Right ventricle myocardium inferior (tissue), 1 donor: Measurements from ENCODE around the gene MSMO1. TPM values are rescaled to one million over a fixed set of nuclear protein-coding genes. Genes with fewer than 3 reads are reported as not detected.
"Not testable (repeated sequence)": the region's sequence is repeated elsewhere in the genome, so short reads cannot be mapped to it uniquely, and the experiment has no call there.

ENCODE experiments used
- ATAC-seq: fragments of 200-7000 bp; cut with Tn5 transposase; one replicate; pipeline ENCODE4 v1.9.1; 2020; ENCODE audit warnings: mild to moderate bottlenecking, moderate library complexity
- DNase-seq: peaks from one replicate; pipeline ENCODE4 v3.0.0; 2021; ENCODE audit errors: missing footprints
- intact Hi-C: fragments of 100-400 bp; cut with DNase I; formaldehyde crosslinking; loops from one replicate; pipeline ENCODE4 v1.11.0; 2022
- total RNA-seq: library from RNA; stranded (reverse); fragmentation: NEBNext Ultra II Directional; extraction: Animal tissue kit (Norgen Biotek cat#: 25700); gene quantifications from one replicate; pipeline ENCODE4 v1.2.1, GENCODE V29; 2021
- donor health status: DM: no; HTN: yes; CAD: no; lungs with severe emphysema.

Gene MSMO1
- total RNA-seq, 1 donor from 2014 or later, result 8.5 TPM

GRCh38 chr4:165319030-165319429, 8.4 kb upstream of the MSMO1 start:
- intact Hi-C loops, result no loop called here
- no peak for ATAC-seq

DNA sequence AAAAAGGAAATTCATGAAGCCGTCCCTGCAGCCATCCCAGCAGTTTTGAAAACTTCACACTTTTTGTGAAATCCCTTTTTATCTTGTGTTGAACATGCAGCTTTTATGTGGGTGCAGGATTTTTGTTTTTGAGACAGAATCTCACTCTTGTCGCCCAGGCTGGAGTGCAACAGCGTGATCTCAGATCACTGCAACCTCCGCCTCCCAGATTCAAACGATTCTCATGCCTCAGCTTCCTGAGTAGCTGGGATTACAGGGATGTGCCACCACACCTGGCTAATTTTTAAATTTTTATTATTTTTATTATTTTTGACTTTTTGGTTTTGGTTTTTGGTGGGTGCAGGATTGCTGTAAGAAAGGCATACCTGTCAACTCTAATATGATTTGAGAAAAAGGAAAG, 8.0 kb upstream of the MSMO1 start:
- DNase-seq (no peak), ATAC-seq (no peak)
- intact Hi-C loops, result no loop called here

More at GRCh38 chr4:165319030-165319429, 8.4 kb upstream of the MSMO1 start:
- no peak for DNase-seq

- intact Hi-C loops, result no loop called here
- no peak for DNase-seq
- no peak for ATAC-seq
These were observed 3.1 kb upstream of the MSMO1 start for GRCh38 chr4:165324236-165324917.

DNA sequence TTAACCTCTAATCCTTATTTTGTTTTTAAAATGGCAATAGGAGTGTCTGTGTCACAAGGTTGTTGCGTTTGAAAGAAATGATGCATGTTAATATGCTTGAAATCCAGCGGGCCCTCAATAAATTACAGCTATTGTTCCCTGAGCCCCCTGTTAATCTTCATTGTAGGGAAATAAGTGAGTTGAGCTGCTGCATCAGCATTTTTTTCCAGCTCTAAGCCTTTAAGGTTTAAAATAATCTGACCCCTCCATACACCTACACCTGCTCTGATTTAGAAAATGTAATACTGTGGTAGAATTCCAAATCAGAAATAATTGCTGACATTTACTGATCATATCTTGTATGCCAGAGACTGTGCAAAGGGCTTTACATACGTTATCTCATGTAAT, 2.6 kb upstream of the MSMO1 start:
- ATAC-seq, result no peak
- intact Hi-C loops, result no loop called here
- DNase-seq, result no peak

GRCh38 chr4:165325732-165326512, 1.5 kb upstream of the MSMO1 start:
- DNase-seq, result no peak
- intact Hi-C loops, result loop anchor here (2.0 kb wide), 2 partner anchors 119 to 213 kb away; partner anchors contain the start of genes KLHL2 and TMEM192
- no peak for ATAC-seq

- ATAC-seq, result no peak
- no peak for DNase-seq
- intact Hi-C loops, result loop anchor here (2.0 kb wide), 2 partner anchors 120 to 214 kb away; partner anchors contain the start of genes KLHL2 and TMEM192
These were observed 648 bp upstream of the MSMO1 start for GRCh38 chr4:165326831-165327210.

DNA sequence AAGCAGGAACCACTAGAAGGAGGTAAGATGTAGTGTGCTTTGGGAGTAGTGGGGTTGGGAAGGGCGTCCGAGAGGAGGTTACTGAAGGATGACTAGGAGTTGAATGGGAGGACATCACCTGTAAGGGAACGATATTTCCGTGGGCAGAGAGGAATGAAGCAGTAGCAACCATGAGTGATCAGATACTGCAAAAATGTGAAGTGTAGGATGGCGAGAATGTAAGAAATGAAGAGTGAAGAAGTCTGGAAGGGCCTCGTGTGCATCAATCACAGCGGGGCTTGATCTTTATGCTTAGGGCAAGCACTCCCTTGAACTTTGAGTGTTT, 594 bp downstream of the MSMO1 start:
- intact Hi-C loops, result no loop called here
- ATAC-seq, result no peak
- no peak for DNase-seq

- intact Hi-C loops, result no loop called here
- no peak for ATAC-seq
- no peak for DNase-seq
These were observed 1.2 kb downstream of the MSMO1 start for GRCh38 chr4:165328708-165329107.

GRCh38 chr4:165330071-165330470, 2.6 kb downstream of the MSMO1 start:
- intact Hi-C loops, result no loop called here
- DNase-seq (no peak), ATAC-seq (no peak)

GRCh38 chr4:165330666-165331065, 3.2 kb downstream of the MSMO1 start:
- intact Hi-C loops, result no loop called here
- no peak for DNase-seq

GRCh38 chr4:165331359-165331758, 3.9 kb downstream of the MSMO1 start:
- DNase-seq (no peak), ATAC-seq (no peak)
- intact Hi-C loops, result no loop called here

More at GRCh38 chr4:165330666-165331065, 3.2 kb downstream of the MSMO1 start:
- ATAC-seq, result no peak

- intact Hi-C loops, result no loop called here
- no peak for ATAC-seq
- DNase-seq, result no peak
These were observed 4.4 kb downstream of the MSMO1 start for GRCh38 chr4:165331823-165332222.

- no peak for ATAC-seq
- intact Hi-C loops, result no loop called here
- DNase-seq, result no peak
These were observed 5.0 kb downstream of the MSMO1 start for GRCh38 chr4:165332502-165332901.

GRCh38 chr4:165335163-165335703, 7.8 kb downstream of the MSMO1 start:
- no peak for DNase-seq
- intact Hi-C loops, result no loop called here
- ATAC-seq, result no peak

GRCh38 chr4:165336743-165337142, 9.3 kb downstream of the MSMO1 start:
- intact Hi-C loops, result no loop called here
- DNase-seq, result no peak
- no peak for ATAC-seq

DNA sequence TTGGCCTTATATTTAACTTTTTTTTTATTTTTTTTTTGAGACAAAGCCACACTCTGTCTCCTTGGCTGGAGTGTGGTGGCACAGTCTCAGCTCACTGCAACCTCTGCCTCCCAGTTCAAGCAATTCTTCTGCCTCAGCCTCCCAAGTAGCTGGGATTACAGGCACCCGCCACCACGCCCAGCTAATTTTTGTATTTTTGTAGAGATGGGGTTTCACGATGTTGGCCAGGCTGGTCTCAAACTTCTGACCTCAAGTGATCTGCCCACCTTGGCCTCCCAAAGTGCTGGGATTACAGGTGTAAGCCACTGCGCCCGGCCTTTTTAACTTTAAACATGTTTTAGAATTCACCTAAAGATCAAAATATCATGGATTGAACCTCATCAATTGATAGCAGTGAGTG, 14.9 kb downstream of the MSMO1 start:
- not testable (repeated sequence) for DNase-seq, ATAC-seq
- intact Hi-C loops, result loop anchor here (5.0 kb wide), 1 partner anchor 210 kb away; no protein-coding TSS in a partner anchor

DNA sequence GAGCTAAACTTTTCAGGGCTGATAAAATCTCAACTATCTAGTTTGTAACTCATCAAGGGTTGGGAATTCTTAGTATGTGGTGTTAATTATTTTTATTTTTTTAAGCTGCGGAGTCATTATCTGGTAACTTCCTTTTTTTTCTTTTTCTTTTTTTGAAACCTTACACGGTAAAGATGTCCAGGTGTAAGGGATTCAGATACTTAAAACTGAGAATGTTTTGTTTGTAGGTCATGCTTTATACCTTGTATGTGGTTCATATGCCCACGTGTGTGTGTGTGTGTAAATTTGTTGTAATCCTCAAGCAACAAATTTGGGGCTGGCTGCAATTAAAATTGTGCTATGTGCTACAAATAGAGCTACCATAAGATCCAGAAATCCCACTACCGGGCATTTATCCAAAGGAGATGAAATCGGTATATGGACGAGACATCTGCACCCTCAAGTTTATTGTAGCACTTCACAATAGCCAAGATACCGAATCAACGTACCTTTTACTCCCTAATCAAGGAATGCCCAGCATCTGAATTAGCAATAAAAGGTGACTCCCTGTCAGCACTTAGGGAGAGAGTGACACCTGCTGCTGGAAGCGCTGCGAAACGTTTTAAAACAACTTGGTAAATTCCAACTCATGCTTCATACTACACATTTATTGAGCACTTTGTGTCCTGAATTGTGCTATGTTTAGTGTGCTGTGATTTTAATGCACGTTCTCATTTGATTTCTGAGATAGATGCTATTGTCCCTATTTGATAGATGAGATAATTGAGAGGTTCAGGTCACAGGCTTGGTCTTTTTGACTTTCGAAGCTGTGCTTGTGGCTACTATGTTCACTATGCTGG, 16.1 kb downstream of the MSMO1 start:
- ATAC-seq, result no peak
- no peak for DNase-seq
- intact Hi-C loops, result loop anchor here (5.0 kb wide), 1 partner anchor 211 kb away; no protein-coding TSS in a partner anchor

- intact Hi-C loops, result no loop called here
- DNase-seq (no peak), ATAC-seq (no peak)
These were observed 18.4 kb downstream of the MSMO1 start for GRCh38 chr4:165345666-165346417.
